ENCODE results near the gene RAB7B.

GRCh38 chr1:206021008-206021625 lies 17.9 kb upstream of the RAB7B start:
- TF ChIP-seq, protein P1, sequence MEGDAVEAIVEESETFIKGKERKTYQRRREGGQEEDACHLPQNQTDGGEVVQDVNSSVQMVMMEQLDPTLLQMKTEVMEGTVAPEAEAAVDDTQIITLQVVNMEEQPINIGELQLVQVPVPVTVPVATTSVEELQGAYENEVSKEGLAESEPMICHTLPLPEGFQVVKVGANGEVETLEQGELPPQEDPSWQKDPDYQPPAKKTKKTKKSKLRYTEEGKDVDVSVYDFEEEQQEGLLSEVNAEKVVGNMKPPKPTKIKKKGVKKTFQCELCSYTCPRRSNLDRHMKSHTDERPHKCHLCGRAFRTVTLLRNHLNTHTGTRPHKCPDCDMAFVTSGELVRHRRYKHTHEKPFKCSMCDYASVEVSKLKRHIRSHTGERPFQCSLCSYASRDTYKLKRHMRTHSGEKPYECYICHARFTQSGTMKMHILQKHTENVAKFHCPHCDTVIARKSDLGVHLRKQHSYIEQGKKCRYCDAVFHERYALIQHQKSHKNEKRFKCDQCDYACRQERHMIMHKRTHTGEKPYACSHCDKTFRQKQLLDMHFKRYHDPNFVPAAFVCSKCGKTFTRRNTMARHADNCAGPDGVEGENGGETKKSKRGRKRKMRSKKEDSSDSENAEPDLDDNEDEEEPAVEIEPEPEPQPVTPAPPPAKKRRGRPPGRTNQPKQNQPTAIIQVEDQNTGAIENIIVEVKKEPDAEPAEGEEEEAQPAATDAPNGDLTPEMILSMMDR (IDR thresholded peaks at IDR 0.05; ENCODE audit: low read depth, low read length): no peak
- no peak for TF ChIP-seq EZH2phosphoT487 (IDR thresholded peaks at IDR 0.05; ENCODE audit: low read depth)

Measured in OCI-LY3 (cell line).